SK-N-SH (cell line): ENCODE results near the gene LANCL2. TPM values are rescaled to one million over a fixed set of nuclear protein-coding genes. Genes with fewer than 3 reads are reported as not detected.
"Not testable (repeated sequence)": the region's sequence is repeated elsewhere in the genome, so short reads cannot be mapped to it uniquely, and the experiment has no call there.

Experiments
- CTCF ChIA-PET: fragments of 300-600, 350-600 bp; formaldehyde crosslinking; extraction: SDS; loops from one replicate; lab custom pipeline; 2021; lab: Yijun Ruan, JAX
- POLR2A ChIA-PET: fragments of 350-600 bp; sonication (Branson Sonifier 250); formaldehyde crosslinking; extraction: SDS; loops from one replicate; lab custom pipeline; 2020; ENCODE audit warnings: antibody characterized with exemption, inconsistent platforms; lab: Yijun Ruan, JAX
- DNase-seq: peaks from one replicate; pipeline ENCODE4 v3.0.0; 2012
- H2AFZ ChIP-seq: fragments of 200-600 bp; sonication (generic); 2 replicates; pipeline ENCODE4 v1.8.1; 2016; ENCODE audit warnings: antibody characterized with exemption, mild to moderate bottlenecking, low read depth
- H3F3A ChIP-seq: fragments of 200-600 bp; sonication (generic); replicated peaks from 2 replicates; pipeline ENCODE3; 2016; ENCODE audit warnings: antibody characterized with exemption, mild to moderate bottlenecking; ENCODE audit not compliant: insufficient read depth
- H3K27ac ChIP-seq, 2 experiments: fragments of 200-500 bp in 1 of 2; fragments of 200-600 bp in 1 of 2; sonication (Bioruptor generic) in 1 of 2; sonication (generic), shearing (Covaris generic) in 1 of 2; 2 replicates each; pipeline versions ENCODE4 v1.5.1 to v1.6.1; 2014 to 2016; ENCODE audit warnings: low read depth in 2 of 2, inconsistent platforms in 1 of 2, low read length in 1 of 2, mild to moderate bottlenecking in 1 of 2, mixed read lengths in 1 of 2
- H3K27me3 ChIP-seq: fragments of 200-600 bp; sonication (generic), shearing (Covaris generic); 2 replicates; pipeline ENCODE4 v1.6.1; 2016; ENCODE audit warnings: mixed run types; ENCODE audit not compliant: insufficient read depth
- H3K36me3 ChIP-seq, 2 experiments: fragments of 200-500 bp in 1 of 2; fragments of 200-600 bp in 1 of 2; sonication (Bioruptor generic) in 1 of 2; sonication (generic) in 1 of 2; replicated peaks in 1 of 2; 2 replicates each; pipeline versions ENCODE3 to v1.5.1; 2014 to 2016; ENCODE audit warnings: low read length in 1 of 2, mild to moderate bottlenecking in 1 of 2; ENCODE audit not compliant: insufficient read depth in 2 of 2, control insufficient read depth in 1 of 2
- H3K4me1 ChIP-seq, 2 experiments: fragments of 200-500 bp in 1 of 2; fragments of 200-600 bp in 1 of 2; sonication (Bioruptor generic) in 1 of 2; sonication (generic), shearing (Covaris generic) in 1 of 2; 2 replicates each; pipeline versions ENCODE4 v1.5.1 to v1.6.1; 2014 to 2016; ENCODE audit warnings: low read depth in 1 of 2, low read length in 1 of 2, mixed run types in 1 of 2; ENCODE audit not compliant: insufficient read depth in 2 of 2, control insufficient read depth in 1 of 2
- H3K4me2 ChIP-seq: fragments of 200-600 bp; sonication (generic), shearing (Covaris generic); 2 replicates; pipeline ENCODE4 v1.6.1; 2017; ENCODE audit warnings: mixed run types
- H3K4me3 ChIP-seq, 2 experiments: fragments of 200-500 bp in 1 of 2; fragments of 200-600 bp in 1 of 2; sonication (Bioruptor generic) in 1 of 2; sonication (generic), shearing (Covaris generic) in 1 of 2; 2 replicates each; pipeline versions ENCODE4 v1.5.1 to v1.8.1; 2014 to 2016; ENCODE audit warnings: low read depth in 2 of 2, inconsistent platforms in 1 of 2, low read length in 1 of 2, mild to moderate bottlenecking in 1 of 2, mixed read lengths in 1 of 2, moderate library complexity in 1 of 2
- H3K79me2 ChIP-seq: fragments of 200-600 bp; sonication (generic); 2 replicates; pipeline ENCODE4 v1.8.1; 2017; ENCODE audit warnings: mild to moderate bottlenecking; ENCODE audit not compliant: insufficient read depth
- H3K9ac ChIP-seq: fragments of 200-600 bp; sonication (generic); 2 replicates; pipeline ENCODE4 v1.6.1; 2017; ENCODE audit warnings: mixed run types
- H3K9me2 ChIP-seq: fragments of 200-600 bp; sonication (generic); 2 replicates; pipeline ENCODE4 v1.6.1; 2017; ENCODE audit warnings: mixed run types
- H3K9me3 ChIP-seq: fragments of 200-600 bp; sonication (generic); 2 replicates; pipeline ENCODE4 v1.6.1; 2017; ENCODE audit warnings: mixed run types, mild to moderate bottlenecking, moderate library complexity
- H4K20me1 ChIP-seq: fragments of 200-600 bp; sonication (generic); 2 replicates; pipeline ENCODE4 v1.6.1; 2017; ENCODE audit warnings: mild to moderate bottlenecking, mixed run types; ENCODE audit not compliant: insufficient read depth
- CTCF ChIP-seq: fragments of 200-600 bp; sonication (generic); IDR thresholded peaks from 2 replicates; pipeline ENCODE4 v1.6.1; 2017; ENCODE audit warnings: antibody characterized with exemption, mild to moderate bottlenecking, moderate library complexity
- ELF1 ChIP-seq: IDR thresholded peaks from 2 replicates; pipeline ENCODE4 v1.4.0; 2012
- EZH2phosphoT487 ChIP-seq: fragments of 200-600 bp; sonication (generic); IDR thresholded peaks from 2 replicates; pipeline ENCODE4 v1.6.1; 2017; ENCODE audit warnings: low read depth, mixed run types, mild to moderate bottlenecking, antibody characterized with exemption, moderate library complexity, borderline replicate concordance
- FOXJ3 ChIP-seq: sonication (generic); formaldehyde crosslinking; IDR thresholded peaks from 2 replicates; pipeline ENCODE4 v1.5.1; 2020; ENCODE audit warnings: mild to moderate bottlenecking, missing genetic modification reagents
- JUND ChIP-seq: IDR thresholded peaks from 2 replicates; pipeline ENCODE4 v1.4.0; 2012
- NRF1 ChIP-seq: IDR thresholded peaks from 2 replicates; pipeline ENCODE4 v1.6.1; 2012; ENCODE audit warnings: low read depth, mild to moderate bottlenecking, low read length
- RFX5 ChIP-seq: IDR thresholded peaks from 2 replicates; pipeline ENCODE4 v1.6.1; 2012; ENCODE audit warnings: mild to moderate bottlenecking, improper control_type of control experiment, low read length
- RXRA ChIP-seq: IDR thresholded peaks from 2 replicates; pipeline ENCODE4 v1.4.0; 2012; ENCODE audit warnings: low read depth, mild to moderate bottlenecking, borderline replicate concordance
- SMC3 ChIP-seq: IDR thresholded peaks from 2 replicates; pipeline ENCODE4 v1.6.1; 2012; ENCODE audit warnings: low read depth, low read length, improper control_type of control experiment
- TCF12 ChIP-seq: IDR thresholded peaks from 2 replicates; pipeline ENCODE4 v1.4.0; 2012
- YY1 ChIP-seq: IDR thresholded peaks from 2 replicates; pipeline ENCODE4 v1.4.0; 2012; ENCODE audit warnings: low read depth, mild to moderate bottlenecking
- WGBS: methylation state at CpG from one replicate; pipeline ENCODE4 v1.1.6; 2017; ENCODE audit warnings: low lambda C conversion rate; 5-methylcytosine and 5-hydroxymethylcytosine counted together
- polyA plus RNA-seq, 3 experiments: library from polyadenylated mRNA; depleted of rRNA; stranded (reverse); fragments of >200 nt; gene quantifications; 2 replicates each; pipeline ENCODE4 v1.2.3, GENCODE V29; 2012
- TF ChIP-seq, protein P1 (sequence below): IDR thresholded peaks from 2 replicates; pipeline ENCODE4 v1.4.0; 2012; ENCODE audit warnings: low read depth, borderline replicate concordance

The LANCL2 gene
- polyA plus RNA-seq, 1 of the 3 experiments (the other 2 are of a cell fraction) = 36.7 TPM

- H2AFZ ChIP-seq, H3K4me1 ChIP-seq, H3K27ac ChIP-seq, H3K4me2 ChIP-seq, H3K27me3 ChIP-seq, POLR2A ChIA-PET, CTCF ChIA-PET, H3K9me2 ChIP-seq, H3K9me3 ChIP-seq, H4K20me1 ChIP-seq, H3K4me3 ChIP-seq, H3K79me2 ChIP-seq, DNase-seq, H3K9ac ChIP-seq: not testable (repeated sequence)
- Histone ChIP-seq H3F3A (peaks cover 17% of the 10 kb centered on the region), H3K36me3 (peaks cover 34 to 62% of the 10 kb centered on the region in 2 experiments)
- WGBS = 0% methylated on average over 1 of the region's 35 CpGs
Observed at GRCh38 chr7:55402506-55402905, 37.4 kb downstream of the LANCL2 start.

DNA sequence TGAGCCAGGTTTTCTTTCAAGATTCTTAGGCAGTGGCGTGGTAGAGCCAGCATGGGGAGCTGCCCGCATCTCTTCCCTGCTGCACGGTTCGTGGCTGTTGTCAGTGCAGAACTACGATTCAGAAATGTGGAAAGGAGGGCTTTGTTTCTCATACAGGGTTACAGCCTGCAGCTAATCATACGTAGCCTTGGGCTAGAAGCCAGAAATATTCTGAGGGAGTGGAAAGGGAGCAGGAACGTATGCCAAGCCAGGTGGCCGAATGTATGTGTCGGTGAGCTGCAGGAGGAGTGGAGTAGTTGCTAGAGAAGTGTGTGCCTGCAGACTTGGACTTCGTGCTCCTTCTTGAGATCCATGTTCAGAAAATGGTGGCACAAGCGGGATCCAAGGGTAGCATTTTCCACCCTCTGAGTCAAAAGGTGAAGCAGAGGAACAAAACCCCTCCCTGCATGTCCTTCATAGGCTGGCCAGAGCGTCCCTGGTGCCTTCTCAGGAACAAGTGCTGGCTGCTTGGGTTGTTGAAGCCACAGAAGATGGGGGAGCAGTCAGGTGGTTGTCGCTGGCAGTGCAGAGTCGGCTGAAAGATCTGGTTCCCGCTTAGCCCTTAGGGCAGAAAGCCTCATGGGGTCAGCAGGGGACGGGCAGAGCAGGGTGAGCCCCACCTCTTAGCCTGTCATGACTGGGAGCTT is 40.9 kb downstream of the LANCL2 start:
- Histone ChIP-seq H3K9me3 (no peaks in the 10 kb centered on the region), H3K27me3 (no peaks in the 10 kb centered on the region), H3K4me2 (no peak overlapping the region), H3K79me2 (no peaks in the 10 kb centered on the region), H4K20me1 (no peaks in the 10 kb centered on the region), H3K9ac (no peak overlapping the region), H3K4me1 (no peaks in the 10 kb centered on the region; a peak in 1 of 4 replicates), H3K27ac (no peak overlapping the region), H3K36me3 (peaks cover 33 to 36% of the 10 kb centered on the region in 2 experiments), H3F3A (peaks cover 16% of the 10 kb centered on the region), H2AFZ (no peak overlapping the region), H3K4me3 (no peak overlapping the region), H3K9me2 (no peaks in the 10 kb centered on the region)
- WGBS = 97% methylated on average over 15 of the region's 16 CpGs
- ChIA-PET CTCF (interaction anchor here (1.9 to 2.1 kb wide), 3 partner anchors 9 to 632 kb away, joined by 7 to 13 read pairs (median 10); no protein-coding TSS in a partner anchor), POLR2A (no interaction called here)
- DNase-seq = no peak
- TF ChIP-seq EZH2phosphoT487 (no peak), YY1 (no peak), JUND (no peak), TCF12 (no peak), RXRA (no peak), SMC3 (no peak), NRF1 (no peak), ELF1 (no peak), RFX5 (no peak), FOXJ3 (CRISPR knock-in tag) (no peak)

GRCh38 chr7:55409482-55410225 is 44.5 kb downstream of the LANCL2 start:
- Histone ChIP-seq H3F3A (peaks cover 16% of the 10 kb centered on the region), H3K4me1 (peaks cover 0 to 5% of the 10 kb centered on the region in 2 experiments; a peak in 1 of 4 replicates), H3K9ac (no peak overlapping the region), H4K20me1 (no peaks in the 10 kb centered on the region), H3K27ac (no peak overlapping the region), H3K4me2 (no peak overlapping the region), H3K9me3 (no peaks in the 10 kb centered on the region), H3K79me2 (no peaks in the 10 kb centered on the region), H3K27me3 (no peaks in the 10 kb centered on the region), H2AFZ (no peak overlapping the region), H3K36me3 (peaks cover 38 to 50% of the 10 kb centered on the region in 2 experiments), H3K4me3 (no peak overlapping the region), H3K9me2 (no peaks in the 10 kb centered on the region)
- TF ChIP-seq, protein P1, sequence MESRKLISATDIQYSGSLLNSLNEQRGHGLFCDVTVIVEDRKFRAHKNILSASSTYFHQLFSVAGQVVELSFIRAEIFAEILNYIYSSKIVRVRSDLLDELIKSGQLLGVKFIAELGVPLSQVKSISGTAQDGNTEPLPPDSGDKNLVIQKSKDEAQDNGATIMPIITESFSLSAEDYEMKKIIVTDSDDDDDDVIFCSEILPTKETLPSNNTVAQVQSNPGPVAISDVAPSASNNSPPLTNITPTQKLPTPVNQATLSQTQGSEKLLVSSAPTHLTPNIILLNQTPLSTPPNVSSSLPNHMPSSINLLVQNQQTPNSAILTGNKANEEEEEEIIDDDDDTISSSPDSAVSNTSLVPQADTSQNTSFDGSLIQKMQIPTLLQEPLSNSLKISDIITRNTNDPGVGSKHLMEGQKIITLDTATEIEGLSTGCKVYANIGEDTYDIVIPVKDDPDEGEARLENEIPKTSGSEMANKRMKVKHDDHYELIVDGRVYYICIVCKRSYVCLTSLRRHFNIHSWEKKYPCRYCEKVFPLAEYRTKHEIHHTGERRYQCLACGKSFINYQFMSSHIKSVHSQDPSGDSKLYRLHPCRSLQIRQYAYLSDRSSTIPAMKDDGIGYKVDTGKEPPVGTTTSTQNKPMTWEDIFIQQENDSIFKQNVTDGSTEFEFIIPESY = no peak
- peak; percentile 16; the same call in 1 of the 2 replicates for TF ChIP-seq CTCF
- WGBS = 61% methylated on average over 3 of the region's 3 CpGs
- ChIA-PET POLR2A (interaction anchor here (1.7 kb wide), 1 partner anchor 44 kb away, joined by 5 read pairs; no protein-coding TSS in a partner anchor), CTCF (interaction anchor here (0.7 to 3.9 kb wide), 12 partner anchors 10 to 636 kb away, joined by 3 to 42 read pairs (median 4); no protein-coding TSS in a partner anchor)
- peak; percentile 54 for DNase-seq
